Measurements from ENCODE around the gene PFDN6.
A peak's percentile ranks its signal among the peaks of the same experiment; 100 is the strongest.

Gene PFDN6

DNA sequence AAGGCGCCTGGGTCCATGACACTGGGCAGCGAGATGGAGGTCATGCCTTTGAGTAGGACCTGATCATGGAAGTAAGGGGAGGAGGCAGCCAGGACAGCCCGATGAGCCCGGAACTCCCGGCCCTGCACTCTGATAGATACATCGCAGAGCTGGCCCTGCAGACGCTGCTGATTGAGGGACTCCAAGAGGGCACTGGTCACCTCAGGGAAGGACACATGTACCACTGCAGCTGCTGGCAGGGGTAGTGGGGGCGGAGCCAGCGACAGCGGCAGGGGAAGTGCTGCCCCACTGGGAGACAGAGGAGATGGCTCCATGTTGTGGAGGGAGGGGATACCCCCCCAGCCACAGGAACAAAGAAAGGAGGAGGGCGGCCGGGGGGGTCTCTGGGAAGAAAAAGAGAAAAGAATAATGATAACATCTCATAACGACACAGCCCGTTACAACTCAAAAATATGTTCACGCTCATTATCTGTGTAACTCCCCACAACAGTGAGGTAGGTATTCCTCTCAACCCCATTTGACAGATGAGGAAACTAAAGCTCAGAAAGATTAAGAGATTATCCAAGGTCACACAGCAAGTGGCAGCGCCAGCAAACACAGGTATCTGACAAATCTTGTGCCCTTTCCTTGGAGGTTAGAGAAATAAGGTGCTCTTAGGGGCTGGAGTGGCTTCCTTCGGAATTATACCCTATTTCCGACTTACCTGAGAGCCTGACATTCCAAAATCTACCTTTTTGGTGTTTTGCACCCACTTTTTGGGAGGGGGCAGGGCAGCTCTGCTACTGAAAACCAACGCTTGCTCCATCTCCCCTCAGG lies 27.4 kb downstream of the PFDN6 start:
- no peak for DNase-seq (ENCODE audit: low read depth)
- peak overlapping the region; percentile 75 for H3K4me3 ChIP-seq (ENCODE audit: low read length)
- TF ChIP-seq, protein P1, sequence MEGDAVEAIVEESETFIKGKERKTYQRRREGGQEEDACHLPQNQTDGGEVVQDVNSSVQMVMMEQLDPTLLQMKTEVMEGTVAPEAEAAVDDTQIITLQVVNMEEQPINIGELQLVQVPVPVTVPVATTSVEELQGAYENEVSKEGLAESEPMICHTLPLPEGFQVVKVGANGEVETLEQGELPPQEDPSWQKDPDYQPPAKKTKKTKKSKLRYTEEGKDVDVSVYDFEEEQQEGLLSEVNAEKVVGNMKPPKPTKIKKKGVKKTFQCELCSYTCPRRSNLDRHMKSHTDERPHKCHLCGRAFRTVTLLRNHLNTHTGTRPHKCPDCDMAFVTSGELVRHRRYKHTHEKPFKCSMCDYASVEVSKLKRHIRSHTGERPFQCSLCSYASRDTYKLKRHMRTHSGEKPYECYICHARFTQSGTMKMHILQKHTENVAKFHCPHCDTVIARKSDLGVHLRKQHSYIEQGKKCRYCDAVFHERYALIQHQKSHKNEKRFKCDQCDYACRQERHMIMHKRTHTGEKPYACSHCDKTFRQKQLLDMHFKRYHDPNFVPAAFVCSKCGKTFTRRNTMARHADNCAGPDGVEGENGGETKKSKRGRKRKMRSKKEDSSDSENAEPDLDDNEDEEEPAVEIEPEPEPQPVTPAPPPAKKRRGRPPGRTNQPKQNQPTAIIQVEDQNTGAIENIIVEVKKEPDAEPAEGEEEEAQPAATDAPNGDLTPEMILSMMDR (conservative IDR thresholded peaks at IDR 0.05; ENCODE audit: low read depth, low read length): no peak

DNA sequence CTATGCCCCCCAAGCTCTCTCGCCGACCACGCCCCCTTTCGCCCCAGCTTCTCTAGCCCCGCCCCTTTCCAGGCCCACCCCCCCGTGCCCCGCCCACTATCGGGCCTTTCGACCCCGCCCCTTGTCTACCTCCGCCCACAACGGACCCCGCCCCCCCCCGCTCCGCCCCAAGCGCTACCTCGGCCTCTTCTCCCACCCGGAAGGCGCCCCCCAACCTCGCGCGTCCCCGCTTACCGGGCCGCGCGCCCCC lies 27.9 kb downstream of the PFDN6 start:
- peak overlapping the region; percentile 75 for H3K4me3 ChIP-seq (ENCODE audit: low read length)
- TF ChIP-seq, protein P1 (conservative IDR thresholded peaks at IDR 0.05; ENCODE audit: low read depth, low read length): no peak
- DNase-seq (ENCODE audit: low read depth): no peak

DNA sequence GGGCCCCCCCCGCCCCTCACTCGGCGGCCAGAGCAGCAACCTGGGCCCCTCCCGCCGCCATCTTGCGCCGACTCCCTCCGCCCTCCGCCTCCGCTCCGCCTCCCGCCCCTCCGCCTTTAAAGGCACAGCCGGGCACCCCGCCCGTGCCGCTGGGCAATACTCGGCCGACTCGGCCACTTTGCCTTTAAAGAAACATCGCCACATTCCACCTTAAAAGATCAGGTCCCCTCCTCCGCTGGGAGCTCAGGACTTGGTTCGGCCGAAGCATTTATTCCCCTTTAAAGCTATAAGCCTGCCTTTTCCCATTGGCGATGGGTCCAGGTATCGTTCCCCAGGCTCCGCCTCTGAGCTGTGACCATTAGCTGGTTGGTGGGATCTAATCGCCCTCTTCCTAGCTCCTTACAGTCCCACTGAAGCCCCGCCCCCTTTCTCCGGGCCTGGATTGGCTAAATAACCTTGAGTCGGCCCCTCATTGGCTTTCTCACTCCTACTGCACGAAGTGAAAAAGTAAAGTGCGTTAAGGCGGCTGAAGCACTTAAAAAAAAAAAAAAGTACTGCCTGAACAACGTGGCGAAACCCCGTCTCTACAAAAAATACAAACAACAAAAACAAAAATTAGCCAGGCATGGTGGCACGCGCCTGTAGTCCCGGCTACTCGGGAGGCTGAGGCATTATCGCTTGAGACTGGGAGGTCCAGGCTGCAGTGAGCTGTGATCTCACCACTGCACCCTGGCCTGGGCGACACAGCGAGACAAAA lies 28.4 kb downstream of the PFDN6 start, which contains the start of gene ZBTB22:
TSS of gene ZBTB22 (minus strand) at position 76 of the 757 bp plus-strand sequence. CDS start 828 bp downstream, outside the sequence.
- peak within 1 kb of the TSS; percentile 75 for H3K4me3 ChIP-seq (ENCODE audit: low read length)
- TF ChIP-seq, protein P1 (conservative IDR thresholded peaks at IDR 0.05; ENCODE audit: low read depth, low read length): no peak
- DNase-seq (ENCODE audit: low read depth): peak; percentile 99

DNA sequence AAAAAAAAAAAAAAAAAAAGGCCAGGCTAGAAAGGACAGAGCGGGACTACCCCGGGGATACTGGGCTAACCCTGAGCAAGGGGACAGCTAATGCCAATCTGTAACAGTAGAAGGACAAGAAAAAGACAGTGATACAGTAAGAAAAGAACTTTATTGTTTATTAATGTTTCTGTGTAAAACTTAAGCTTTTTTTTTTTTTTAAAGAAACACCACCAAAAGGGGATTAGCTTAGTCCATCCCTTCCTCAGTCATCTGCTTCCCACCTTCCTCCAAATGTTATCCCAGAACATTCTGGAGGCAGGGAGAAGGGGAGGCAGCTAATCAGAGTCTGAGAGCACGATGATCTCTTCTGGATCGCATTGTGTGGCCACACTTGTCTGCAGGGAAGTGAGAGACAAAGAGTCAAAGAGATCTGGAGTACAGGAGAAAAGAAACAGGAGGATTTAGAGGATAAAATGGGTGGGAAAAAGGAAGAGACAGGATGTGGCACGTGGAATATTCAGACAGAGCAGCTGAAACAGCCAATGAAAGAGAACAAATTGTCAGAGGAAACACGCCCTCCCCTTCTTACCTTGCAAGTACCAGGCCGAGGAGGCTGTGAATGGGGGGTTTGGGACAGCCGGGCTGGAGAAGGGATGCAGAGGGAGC lies 29.1 kb downstream of the PFDN6 start:
- H3K4me3 ChIP-seq (ENCODE audit: low read length): peak overlapping the region; percentile 75
- DNase-seq (ENCODE audit: low read depth): no peak
- TF ChIP-seq, protein P1 (conservative IDR thresholded peaks at IDR 0.05; ENCODE audit: low read depth, low read length): no peak

DNA sequence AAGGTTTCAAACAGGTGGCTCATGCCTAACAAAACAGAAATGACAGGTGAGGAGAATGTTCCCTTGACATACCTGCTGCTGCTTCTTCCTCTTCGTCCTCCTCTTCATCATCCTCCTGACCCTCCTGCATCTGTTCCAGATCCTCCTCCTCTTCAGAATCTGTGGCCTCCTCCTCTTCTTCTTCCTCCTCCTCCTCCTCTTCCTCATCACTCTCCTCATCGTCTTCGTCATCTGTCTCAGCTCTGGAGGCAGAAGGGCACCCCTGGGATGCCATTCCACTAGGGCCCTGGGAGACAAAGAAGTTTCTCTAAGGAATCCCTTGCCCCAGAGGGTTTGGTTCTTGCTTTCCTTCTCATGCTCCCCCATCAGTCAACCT lies 30.5 kb downstream of the PFDN6 start:
- H3K4me3 ChIP-seq (ENCODE audit: low read length): no peak overlapping the region
- no peak for DNase-seq (ENCODE audit: low read depth)
- TF ChIP-seq, protein P1 (conservative IDR thresholded peaks at IDR 0.05; ENCODE audit: low read depth, low read length): no peak

DNA sequence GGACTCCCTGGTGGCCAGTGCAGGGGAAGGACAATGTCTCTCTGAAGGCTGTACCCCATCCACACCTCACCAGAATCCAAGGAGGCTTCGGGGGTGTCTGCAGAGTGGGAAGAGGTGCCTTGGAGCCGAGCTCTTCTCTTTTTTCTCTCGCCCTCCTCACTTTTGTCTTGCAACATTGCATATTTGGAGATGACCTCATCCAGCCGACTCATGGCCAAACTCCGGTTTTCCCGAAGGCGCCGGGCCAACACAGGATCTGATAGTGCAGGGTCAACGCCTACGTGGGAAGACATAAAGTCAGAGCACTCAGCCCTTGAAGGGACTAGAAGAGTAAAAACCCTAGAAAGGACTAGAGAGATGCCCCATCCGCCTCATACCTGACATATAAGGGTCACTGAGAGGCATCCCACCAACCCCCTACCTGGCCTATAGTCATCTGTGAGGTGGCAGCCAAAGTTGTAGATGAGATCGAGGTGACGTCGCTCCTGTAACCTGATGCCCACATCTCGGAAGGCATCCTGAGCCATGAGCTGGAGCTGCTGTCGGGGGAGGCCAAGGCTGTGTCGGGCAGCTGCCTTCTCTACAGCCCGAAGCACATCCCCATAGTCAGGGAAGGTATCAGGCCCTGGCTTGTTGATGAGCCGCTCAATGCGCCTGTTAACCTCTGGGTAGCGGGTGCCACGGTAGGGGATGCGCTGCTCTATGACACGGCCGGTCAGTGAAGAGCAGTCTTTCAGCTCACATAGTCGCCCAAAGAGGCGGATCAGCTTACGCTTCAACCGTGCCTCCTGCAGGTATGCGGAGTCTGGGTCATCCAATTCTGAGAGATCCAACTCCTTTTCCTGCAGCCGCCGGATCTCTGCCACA lies 31.1 kb downstream of the PFDN6 start:
- no peak for DNase-seq (ENCODE audit: low read depth)
- TF ChIP-seq, protein P1 (conservative IDR thresholded peaks at IDR 0.05; ENCODE audit: low read depth, low read length): no peak
- no peak overlapping the region for H3K4me3 ChIP-seq (ENCODE audit: low read length)

All from retinal pigment epithelial cell (primary cell).